GM19438 (cell line): ENCODE measurements around the gene GSTCD.
"Not testable (repeated sequence)": the region's sequence is repeated elsewhere in the genome, so short reads cannot be mapped to it uniquely, and the experiment has no call there.

ENCODE experiments used
- ATAC-seq: cut with Tn5 transposase; IDR thresholded peaks from one replicate; pipeline ENCODE4 v1.9.1; 2021; ENCODE audit warnings: low read depth; ENCODE audit not compliant: unreplicated experiment

The GSTCD gene

GRCh38 chr4:105714932-105715331 is 6.3 kb downstream of the GSTCD start:
- ATAC-seq, result no peak

GRCh38 chr4:105715692-105716278 is 7.2 kb downstream of the GSTCD start:
- ATAC-seq, result no peak

GRCh38 chr4:105719204-105719603 is 10.6 kb downstream of the GSTCD start:
- ATAC-seq, result no peak

- ATAC-seq, result no peak
Measured at GRCh38 chr4:105725623-105726022, 17.0 kb downstream of the GSTCD start.

- not testable (repeated sequence) for ATAC-seq
Measured at GRCh38 chr4:105729895-105730294, 21.3 kb downstream of the GSTCD start.

GRCh38 chr4:105735217-105735616 is 26.6 kb downstream of the GSTCD start:
- not testable (repeated sequence) for ATAC-seq

GRCh38 chr4:105741548-105741947 is 33.0 kb downstream of the GSTCD start:
- no peak for ATAC-seq

- ATAC-seq, result no peak
Measured at GRCh38 chr4:105748222-105748621, 39.6 kb downstream of the GSTCD start.

- no peak for ATAC-seq
Measured at GRCh38 chr4:105751718-105752299, 43.2 kb downstream of the GSTCD start.

GRCh38 chr4:105753361-105753760 is 44.8 kb downstream of the GSTCD start:
- ATAC-seq, result no peak

- ATAC-seq, result no peak
Measured at GRCh38 chr4:105755375-105755774, 46.8 kb downstream of the GSTCD start.

GRCh38 chr4:105758958-105759357 is 50.4 kb downstream of the GSTCD start:
- no peak for ATAC-seq

- no peak for ATAC-seq
Measured at GRCh38 chr4:105765690-105766407, 57.3 kb downstream of the GSTCD start.

GRCh38 chr4:105767579-105767978 is 59.0 kb downstream of the GSTCD start:
- no peak for ATAC-seq

GRCh38 chr4:105770524-105770923 is 61.9 kb downstream of the GSTCD start:
- ATAC-seq, result not testable (repeated sequence)

GRCh38 chr4:105772065-105772464 is 63.5 kb downstream of the GSTCD start:
- ATAC-seq, result not testable (repeated sequence)

- ATAC-seq, result not testable (repeated sequence)
Measured at GRCh38 chr4:105775760-105776415, 67.3 kb downstream of the GSTCD start.

- no peak for ATAC-seq
Measured at GRCh38 chr4:105780176-105780575, 71.6 kb downstream of the GSTCD start.

- ATAC-seq, result no peak
Measured at GRCh38 chr4:105784761-105785160, 76.2 kb downstream of the GSTCD start.

- no peak for ATAC-seq
Measured at GRCh38 chr4:105785792-105786191, 77.2 kb downstream of the GSTCD start.

- no peak for ATAC-seq
Measured at GRCh38 chr4:105786748-105787147, 78.2 kb downstream of the GSTCD start.
